Stomach (tissue), 9 donors: ENCODE measurements around the gene ANKRD49. TPM values are rescaled to one million over a fixed set of nuclear protein-coding genes. Genes with fewer than 3 reads are reported as not detected.
A peak's percentile ranks its signal among the peaks of the same experiment; 100 is the strongest.

Experiments used
- DNase-seq, 2 donors: peaks; one replicate each; pipeline versions ENCODE4 v3.0.0 to v3.0.0-alpha.2; 2013 to 2019
- H3K27ac ChIP-seq, 5 donors: fragments of 200-600 bp in 4 of 5; sonication (generic) in 4 of 5; one replicate each; pipeline ENCODE4 v1.5.1; 2013 to 2019; ENCODE audit warnings: mild to moderate bottlenecking in 1 of 5, moderate library complexity in 1 of 5
- H3K27me3 ChIP-seq, 3 donors: fragments of 200-600 bp; sonication (generic); one replicate each; pipeline ENCODE4 v1.5.1; 2017 to 2019; ENCODE audit warnings: mixed run types in 1 of 3
- H3K36me3 ChIP-seq, 4 donors: fragments of 200-600 bp; sonication (generic); 1 replicate in 3 of 4; 2 replicates in 1 of 4; pipeline ENCODE4 v1.5.1; 2016 to 2019
- H3K4me1 ChIP-seq, 4 donors: fragments of 200-600 bp; sonication (generic); one replicate each; pipeline ENCODE4 v1.5.1; 2016 to 2019
- H3K4me3 ChIP-seq, 4 donors: fragments of 200-600 bp; sonication (generic) in 3 of 4; one replicate each; pipeline ENCODE4 v1.5.1; 2016 to 2019; ENCODE audit warnings: mild to moderate bottlenecking in 1 of 4
- H3K9me3 ChIP-seq, 4 donors: fragments of 200-600 bp; sonication (generic); one replicate each; pipeline ENCODE4 v1.5.1; 2016 to 2019
- EP300 ChIP-seq: sonication (generic); formaldehyde crosslinking; IDR thresholded peaks from one replicate; pipeline ENCODE4 v1.6.1; 2017; ENCODE audit warnings: antibody characterized with exemption
- POLR2A ChIP-seq, 4 donors: fragments of 450-650 bp; IDR thresholded peaks; one replicate each; pipeline ENCODE4 v1.6.1; 2016; ENCODE audit warnings: antibody characterized with exemption in 4 of 4, control low read depth in 2 of 4, mild to moderate bottlenecking in 1 of 4, moderate library complexity in 1 of 4
- POLR2AphosphoS5 ChIP-seq, 3 donors: sonication (generic); formaldehyde crosslinking; IDR thresholded peaks; one replicate each; pipeline ENCODE4 v1.6.1; 2016; ENCODE audit warnings: antibody characterized with exemption in 3 of 3
- WGBS, 5 donors: extraction: QIAGEN DNeasy Blood & Tissue Kit in 3 of 5; methylation state at CpG; one replicate each; pipeline versions ENCODE4 v1.1.5 to v1.1.7; 2013 to 2018; 5-methylcytosine and 5-hydroxymethylcytosine counted together
- intact Hi-C: fragments of 100-400 bp; cut with DNase I; formaldehyde crosslinking; loops from one replicate; pipeline ENCODE4 v1.15.1; 2023; ENCODE audit warnings: low total_unique reads
- polyA plus RNA-seq, 3 donors: library from polyadenylated mRNA; stranded (reverse); fragments of 200-250 nt; gene quantifications; one replicate each; pipeline ENCODE4 v1.2.3, GENCODE V29; 2013
- total RNA-seq, 5 donors: library from RNA; depleted of rRNA; stranded (reverse); fragments of >200 nt; gene quantifications; one replicate each; pipeline versions ENCODE4 v1.1.0 to v1.2.3, GENCODE V29; 2014 to 2016
- TF ChIP-seq, protein P1 (sequence below), 7 experiments: fragments of 450-650 bp in 4 of 7; fragments of 200-600 bp in 3 of 7; sonication (generic) in 3 of 7; IDR thresholded peaks; one replicate each; pipeline ENCODE4 v1.5.1; 2016 to 2019; ENCODE audit warnings: antibody characterized with exemption in 7 of 7, control low read depth in 2 of 7, mild to moderate bottlenecking in 1 of 7
- donor health status: healthy with polysubstance abuse.
- donor health status: Bipolar disorder and iron deficiency.
- donor health status: healthy.

ANKRD49 gene
- total and polyA plus RNA-seq, 8 donors: 0.87 to 77.0 (median 15.8) TPM

DNA sequence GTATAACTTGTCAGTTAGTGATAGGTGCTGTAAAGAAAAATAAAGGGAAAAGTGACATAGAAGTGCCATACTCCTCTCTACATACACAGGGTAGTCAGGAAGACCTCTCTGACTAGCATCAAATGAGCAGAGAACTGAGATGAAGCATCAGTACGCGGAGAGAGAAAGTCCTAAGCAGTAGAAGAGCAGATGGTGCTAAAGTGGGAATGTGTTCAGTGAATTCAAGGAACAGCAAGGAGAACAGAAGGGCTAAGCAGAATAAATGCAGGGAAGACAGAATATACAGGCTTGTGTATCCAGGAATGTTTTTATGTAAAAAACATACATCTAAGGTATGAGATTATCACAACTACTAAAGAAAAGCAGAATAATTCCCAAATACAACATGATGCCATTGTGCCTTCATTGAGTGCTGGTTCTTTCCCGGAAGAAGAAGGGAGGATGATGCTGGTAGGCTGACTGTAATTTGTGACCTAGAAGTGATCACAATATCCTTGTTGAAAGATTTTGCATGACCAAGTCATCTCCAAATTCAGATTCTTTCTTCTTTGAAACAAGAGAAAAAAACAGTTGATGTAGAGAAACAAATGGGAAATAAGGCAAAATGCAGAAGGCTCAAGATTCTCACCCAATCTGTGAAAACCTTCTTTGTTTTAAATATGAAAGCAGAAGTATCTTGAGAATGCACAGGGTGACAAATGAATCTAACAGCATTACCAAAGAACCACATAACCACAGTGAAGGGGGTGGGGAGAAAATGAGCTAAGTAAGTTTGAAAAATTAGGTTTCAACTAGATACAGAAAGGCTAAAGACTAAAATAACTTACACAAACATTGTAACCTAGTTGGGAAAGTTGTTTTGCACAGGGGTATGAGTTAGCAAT is 20.6 kb upstream of the ANKRD49 start:
- DNase-seq: peak in 1 of 2 donors; percentile 27
- Histone ChIP-seq H3K4me3 (no peak overlapping the region), H3K9me3 (no peaks in the 10 kb centered on the region), H3K36me3 (peaks cover 6 to 84% (median 68%) of the 10 kb centered on the region in 4 donors), H3K27me3 (no peaks in the 10 kb centered on the region), H3K27ac (no peak overlapping the region), H3K4me1 (peaks cover 0 to 4% (median 0%) of the 10 kb centered on the region in 4 donors)
- TF ChIP-seq POLR2AphosphoS5 (IDR thresholded peaks at IDR 0.05) (no peak), EP300 (no peak), POLR2A (IDR thresholded peaks at IDR 0.05) (no peak)
- TF ChIP-seq, protein P1, sequence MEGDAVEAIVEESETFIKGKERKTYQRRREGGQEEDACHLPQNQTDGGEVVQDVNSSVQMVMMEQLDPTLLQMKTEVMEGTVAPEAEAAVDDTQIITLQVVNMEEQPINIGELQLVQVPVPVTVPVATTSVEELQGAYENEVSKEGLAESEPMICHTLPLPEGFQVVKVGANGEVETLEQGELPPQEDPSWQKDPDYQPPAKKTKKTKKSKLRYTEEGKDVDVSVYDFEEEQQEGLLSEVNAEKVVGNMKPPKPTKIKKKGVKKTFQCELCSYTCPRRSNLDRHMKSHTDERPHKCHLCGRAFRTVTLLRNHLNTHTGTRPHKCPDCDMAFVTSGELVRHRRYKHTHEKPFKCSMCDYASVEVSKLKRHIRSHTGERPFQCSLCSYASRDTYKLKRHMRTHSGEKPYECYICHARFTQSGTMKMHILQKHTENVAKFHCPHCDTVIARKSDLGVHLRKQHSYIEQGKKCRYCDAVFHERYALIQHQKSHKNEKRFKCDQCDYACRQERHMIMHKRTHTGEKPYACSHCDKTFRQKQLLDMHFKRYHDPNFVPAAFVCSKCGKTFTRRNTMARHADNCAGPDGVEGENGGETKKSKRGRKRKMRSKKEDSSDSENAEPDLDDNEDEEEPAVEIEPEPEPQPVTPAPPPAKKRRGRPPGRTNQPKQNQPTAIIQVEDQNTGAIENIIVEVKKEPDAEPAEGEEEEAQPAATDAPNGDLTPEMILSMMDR (IDR thresholded peaks at IDR 0.05): no peak
- 91 to 98% (median 94%) methylated on average over 3 of the region's 3 CpGs for WGBS, 5 donors
- intact Hi-C loops: no loop called here

DNA sequence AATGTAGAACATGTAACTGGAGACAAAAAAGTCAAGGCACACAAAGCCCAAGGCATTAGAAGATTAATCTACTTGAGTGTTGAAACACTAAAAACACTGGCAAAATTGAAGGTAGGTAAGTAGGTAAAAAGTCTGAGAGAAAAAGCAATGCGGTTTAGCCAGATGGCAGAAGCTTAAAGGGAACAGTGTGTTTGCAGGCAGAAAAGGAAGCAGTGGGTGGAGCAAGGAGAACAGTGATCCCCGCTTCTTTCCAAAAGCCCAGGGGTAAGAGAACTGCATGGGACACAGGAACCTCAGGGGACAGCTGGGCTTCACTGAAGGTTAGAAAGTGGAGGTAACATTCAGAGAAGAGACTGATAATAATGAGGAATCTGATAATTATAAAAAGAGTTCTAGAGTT is 16.2 kb upstream of the ANKRD49 start:
- no peak overlapping the region for H3K4me3 ChIP-seq
- H3K27me3 ChIP-seq: no peaks in the 10 kb centered on the region
- TF ChIP-seq EP300: no peak
- no peak for TF ChIP-seq POLR2A (IDR thresholded peaks at IDR 0.05)
- TF ChIP-seq, protein P1 (IDR thresholded peaks at IDR 0.05): no peak
- TF ChIP-seq POLR2AphosphoS5 (IDR thresholded peaks at IDR 0.05): no peak
- DNase-seq: no peak
- H3K4me1 ChIP-seq: peaks cover 0 to 4% (median 0%) of the 10 kb centered on the region in 4 donors
- intact Hi-C loops: no loop called here
- no peaks in the 10 kb centered on the region for H3K9me3 ChIP-seq
- H3K27ac ChIP-seq: no peak overlapping the region
- peaks cover 6 to 92% (median 74%) of the 10 kb centered on the region in 4 donors for H3K36me3 ChIP-seq
- WGBS, 5 donors: 71 to 91% (median 84%) methylated on average over 2 of the region's 2 CpGs

DNA sequence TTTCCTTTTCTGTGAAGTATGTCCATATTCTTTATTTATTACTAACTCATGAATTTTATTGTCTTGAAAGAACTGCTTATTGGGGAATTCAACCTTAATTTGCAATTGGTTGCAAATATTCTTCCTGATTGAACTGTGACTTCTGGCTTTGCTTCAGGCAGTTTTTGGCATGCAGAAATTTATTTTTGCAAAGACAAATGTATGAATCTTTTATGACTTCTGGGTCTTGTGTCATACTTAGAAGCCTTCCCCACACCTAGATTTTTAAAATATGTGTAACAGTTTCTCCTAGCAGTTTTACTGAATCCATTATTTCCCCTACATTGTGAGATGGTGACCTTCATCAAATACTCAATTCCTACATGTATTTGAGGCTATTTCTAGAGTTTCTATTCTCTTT is 12.4 kb upstream of the ANKRD49 start:
- no peaks in the 10 kb centered on the region for H3K4me1 ChIP-seq
- no peak overlapping the region for H3K4me3 ChIP-seq
- intact Hi-C loops: no loop called here
- DNase-seq: no peak
- TF ChIP-seq, protein P1 (IDR thresholded peaks at IDR 0.05): no peak
- TF ChIP-seq EP300 (no peak), POLR2A (IDR thresholded peaks at IDR 0.05) (no peak), POLR2AphosphoS5 (IDR thresholded peaks at IDR 0.05) (no peak)
- H3K36me3 ChIP-seq: peaks cover 8 to 98% (median 90%) of the 10 kb centered on the region in 4 donors
- H3K9me3 ChIP-seq: no peaks in the 10 kb centered on the region
- no peaks in the 10 kb centered on the region for H3K27me3 ChIP-seq
- no peak overlapping the region for H3K27ac ChIP-seq

DNA sequence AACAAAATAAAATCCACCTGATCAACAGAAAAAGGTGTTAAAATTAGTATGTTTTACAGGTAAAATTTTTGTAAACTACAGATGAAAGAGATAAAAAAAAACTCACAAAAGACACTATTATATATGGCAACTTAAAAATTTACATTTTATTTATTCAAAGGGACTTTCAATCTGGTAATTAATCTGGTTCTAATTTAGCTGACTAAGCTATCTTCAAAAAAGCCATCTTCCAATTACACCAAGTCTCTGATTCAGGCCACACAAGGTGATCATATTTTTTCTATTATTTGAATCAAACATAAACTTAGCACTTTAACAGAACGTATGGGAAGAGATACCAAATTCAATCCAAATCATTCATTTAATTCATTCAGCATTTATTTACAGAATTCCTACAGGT is 7.7 kb upstream of the ANKRD49 start:
- no peaks in the 10 kb centered on the region for H3K9me3 ChIP-seq
- intact Hi-C loops: no loop called here

More for the DNA sequence above, 7.7 kb upstream of the ANKRD49 start:
- TF ChIP-seq, protein P1 (IDR thresholded peaks at IDR 0.05): no peak
- TF ChIP-seq EP300: no peak
- TF ChIP-seq POLR2AphosphoS5 (IDR thresholded peaks at IDR 0.05): no peak
- no peak for TF ChIP-seq POLR2A (IDR thresholded peaks at IDR 0.05)
- WGBS, 5 donors: 85 to 90% (median 87%) methylated on average over 1 of the region's 1 CpG
- no peaks in the 10 kb centered on the region for H3K4me1 ChIP-seq
- H3K27me3 ChIP-seq: no peaks in the 10 kb centered on the region
- DNase-seq: no peak
- peaks cover 12 to 95% (median 91%) of the 10 kb centered on the region in 4 donors for H3K36me3 ChIP-seq
- no peak overlapping the region for H3K4me3 ChIP-seq
- no peak overlapping the region for H3K27ac ChIP-seq
